HK-2 (cell line): ENCODE data around the gene ZFTA.
"Not testable (repeated sequence)": the region's sequence is repeated elsewhere in the genome, so short reads cannot be mapped to it uniquely, and the experiment has no call there.

Source experiments
- DNase-seq: peaks from one replicate; pipeline ENCODE4 v3.0.0-alpha.2; 2018; ENCODE audit not compliant: unreplicated experiment

The ZFTA gene

GRCh38 chr11:63775191-63775590 is 6.6 kb upstream of the ZFTA start:
- no peak for DNase-seq

GRCh38 chr11:63771741-63772318 is 3.3 kb upstream of the ZFTA start:
- not testable (repeated sequence) for DNase-seq

GRCh38 chr11:63770763-63771162 is 2.2 kb upstream of the ZFTA start:
- DNase-seq, result no peak

- no peak for DNase-seq
These were observed 1.3 kb upstream of the ZFTA start for GRCh38 chr11:63769714-63770455.

GRCh38 chr11:63769042-63769713 is 603 bp upstream of the ZFTA start:
- peak; percentile 38 for DNase-seq

GRCh38 chr11:63767565-63768236 is 874 bp downstream of the ZFTA start:
- DNase-seq, result peak; percentile 35

- DNase-seq, result no peak
These were observed 1.4 kb downstream of the ZFTA start for GRCh38 chr11:63767267-63767564.

GRCh38 chr11:63766531-63767235 is 1.9 kb downstream of the ZFTA start:
- no peak for DNase-seq

- DNase-seq, result no peak
These were observed 2.8 kb downstream of the ZFTA start for GRCh38 chr11:63765688-63766241.

- DNase-seq, result no peak
These were observed 3.6 kb downstream of the ZFTA start for GRCh38 chr11:63764679-63765647.

GRCh38 chr11:63764340-63764678 is 4.3 kb downstream of the ZFTA start:
- DNase-seq, result no peak

- no peak for DNase-seq
These were observed 4.9 kb downstream of the ZFTA start for GRCh38 chr11:63763496-63764339.

GRCh38 chr11:63762654-63763495 is 5.7 kb downstream of the ZFTA start:
- DNase-seq, result no peak

- DNase-seq, result no peak
These were observed 6.5 kb downstream of the ZFTA start for GRCh38 chr11:63761931-63762653.

GRCh38 chr11:63761188-63761587 is 7.4 kb downstream of the ZFTA start:
- DNase-seq, result no peak

GRCh38 chr11:63760487-63761079 is 8.0 kb downstream of the ZFTA start:
- DNase-seq, result no peak

- DNase-seq, result no peak
These were observed 11.4 kb downstream of the ZFTA start for GRCh38 chr11:63756919-63757761.
